GM18511 (cell line): ENCODE data around the gene GAP43.

Experiments used
- ATAC-seq: cut with Tn5 transposase; IDR thresholded peaks from one replicate; pipeline ENCODE4 v1.9.1; 2021; ENCODE audit warnings: mild to moderate bottlenecking, moderate library complexity; ENCODE audit not compliant: unreplicated experiment

Gene GAP43, protein sequence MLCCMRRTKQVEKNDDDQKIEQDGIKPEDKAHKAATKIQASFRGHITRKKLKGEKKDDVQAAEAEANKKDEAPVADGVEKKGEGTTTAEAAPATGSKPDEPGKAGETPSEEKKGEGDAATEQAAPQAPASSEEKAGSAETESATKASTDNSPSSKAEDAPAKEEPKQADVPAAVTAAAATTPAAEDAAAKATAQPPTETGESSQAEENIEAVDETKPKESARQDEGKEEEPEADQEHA

DNA sequence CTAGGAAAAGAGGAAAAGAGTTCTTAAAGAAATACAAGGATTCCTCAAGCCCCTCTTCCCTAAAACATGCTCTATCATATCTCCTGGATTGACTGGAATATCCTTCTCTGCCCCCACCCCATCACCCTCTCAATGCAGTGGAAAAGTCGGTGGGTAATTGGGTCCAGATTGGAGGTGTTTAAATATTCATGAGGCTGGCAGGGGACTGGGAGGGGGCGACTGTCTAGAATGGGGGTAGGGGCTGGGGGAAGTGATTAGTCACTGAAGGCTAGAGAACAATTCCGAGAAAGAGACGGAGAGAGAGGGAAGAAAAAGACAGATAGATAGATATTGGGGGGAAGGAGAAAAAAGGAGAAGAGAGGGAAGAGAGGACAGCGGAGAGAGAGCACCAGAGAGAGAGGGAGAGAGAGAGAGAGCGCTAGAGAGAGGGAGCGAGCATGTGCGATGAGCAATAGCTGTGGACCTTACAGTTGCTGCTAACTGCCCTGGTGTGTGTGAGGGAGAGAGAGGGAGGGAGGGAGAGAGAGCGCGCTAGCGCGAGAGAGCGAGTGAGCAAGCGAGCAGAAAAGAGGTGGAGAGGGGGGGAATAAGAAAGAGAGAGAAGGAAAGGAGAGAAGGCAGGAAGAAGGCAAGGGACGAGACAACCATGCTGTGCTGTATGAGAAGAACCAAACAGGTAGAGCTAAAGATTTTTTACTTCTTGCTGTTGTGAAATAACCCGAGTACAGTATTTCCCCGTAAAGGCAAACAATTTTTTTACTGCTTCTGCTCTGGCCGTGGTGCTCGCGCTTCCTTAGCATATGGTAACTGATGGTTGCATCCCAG lies at the start of gene GAP43:
GAP43 (plus strand) TSS at position 467 of the 825 bp plus-strand sequence; CDS start at position 647, 180 bp downstream.
- ATAC-seq, result no peak

DNA sequence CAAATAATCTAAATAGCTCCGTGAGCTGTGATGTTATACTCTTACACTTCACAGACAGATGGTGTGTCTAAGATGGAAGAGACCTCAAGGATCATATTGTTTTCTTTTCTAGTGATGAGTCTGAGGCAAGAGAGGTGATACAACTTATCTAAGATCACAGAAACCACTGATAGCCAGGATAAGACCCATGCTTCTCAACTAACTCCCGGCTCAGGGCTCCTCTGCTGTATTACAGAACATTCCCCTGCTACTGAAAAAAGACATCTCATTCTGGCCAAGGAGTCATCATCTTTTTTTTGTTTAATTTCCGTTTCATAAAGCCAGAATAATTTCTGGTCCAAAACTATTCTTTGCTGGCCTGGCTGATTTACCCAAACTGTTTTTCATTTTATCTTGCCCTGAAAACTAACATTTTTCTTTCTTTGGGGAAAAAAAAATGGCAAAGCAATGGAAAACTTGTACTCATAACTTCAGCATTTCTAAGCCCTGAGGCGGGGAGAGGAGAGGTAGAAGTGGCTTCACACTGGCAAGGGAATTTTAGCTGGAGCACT lies 46.9 kb upstream of the GAP43 start:
- ATAC-seq, result no peak

DNA sequence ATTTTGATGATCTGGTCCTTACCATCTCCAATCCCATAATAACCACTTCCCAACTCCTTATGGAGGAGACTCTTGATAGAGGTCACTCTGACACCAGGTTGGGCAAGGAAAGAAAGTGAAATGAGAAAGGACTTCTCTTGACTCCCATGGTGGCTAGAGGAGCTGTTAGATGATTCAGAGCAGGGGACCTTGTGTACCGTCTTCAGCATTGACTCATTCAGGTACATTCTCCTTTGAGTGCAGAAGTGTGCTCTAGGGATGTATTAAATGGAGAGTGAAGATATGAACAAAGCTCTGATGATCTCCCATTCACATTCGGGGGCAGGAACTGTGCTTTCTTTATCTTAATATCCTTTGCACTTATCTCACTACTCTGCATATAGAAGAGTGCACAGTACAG lies 46.3 kb upstream of the GAP43 start:
- ATAC-seq, result no peak

DNA sequence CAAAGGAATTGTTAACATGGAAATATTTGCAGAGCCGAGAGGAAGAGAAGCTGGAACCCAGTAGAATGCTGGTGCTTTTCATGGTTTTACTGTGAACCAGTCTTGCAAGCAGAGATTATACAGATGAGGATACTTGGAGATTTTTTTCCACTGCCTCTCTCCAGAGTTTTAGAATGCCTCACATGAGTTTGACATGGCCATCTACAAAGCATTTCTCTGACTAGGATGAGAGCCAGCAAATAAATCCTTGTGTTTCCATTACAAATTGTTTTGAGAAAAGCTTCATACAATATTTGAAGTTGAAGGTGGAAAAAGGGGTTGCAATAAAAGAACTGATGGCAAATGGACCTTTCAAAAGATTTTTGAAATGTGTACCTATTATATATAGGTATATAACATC lies 45.0 kb upstream of the GAP43 start:
- ATAC-seq, result no peak

DNA sequence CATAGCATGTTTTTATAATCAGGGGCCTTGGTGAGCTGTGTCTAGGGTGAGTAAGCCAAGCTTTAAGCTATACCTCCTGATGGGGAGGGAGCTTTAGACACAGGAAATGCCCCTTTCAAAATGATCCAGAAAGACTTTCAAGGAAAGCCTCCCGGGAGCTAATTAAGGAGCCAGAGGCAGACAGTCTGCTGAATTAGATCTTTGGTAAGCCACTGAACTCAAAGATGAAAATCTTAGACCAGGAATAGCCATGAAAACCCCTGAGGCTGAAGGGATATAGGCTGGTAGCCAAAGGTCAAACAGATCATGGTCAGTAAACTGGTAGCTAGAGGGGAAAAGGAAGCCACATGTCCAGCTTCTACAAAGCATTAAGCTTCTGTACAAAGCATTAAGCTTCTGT lies 42.7 kb upstream of the GAP43 start:
- ATAC-seq, result no peak

DNA sequence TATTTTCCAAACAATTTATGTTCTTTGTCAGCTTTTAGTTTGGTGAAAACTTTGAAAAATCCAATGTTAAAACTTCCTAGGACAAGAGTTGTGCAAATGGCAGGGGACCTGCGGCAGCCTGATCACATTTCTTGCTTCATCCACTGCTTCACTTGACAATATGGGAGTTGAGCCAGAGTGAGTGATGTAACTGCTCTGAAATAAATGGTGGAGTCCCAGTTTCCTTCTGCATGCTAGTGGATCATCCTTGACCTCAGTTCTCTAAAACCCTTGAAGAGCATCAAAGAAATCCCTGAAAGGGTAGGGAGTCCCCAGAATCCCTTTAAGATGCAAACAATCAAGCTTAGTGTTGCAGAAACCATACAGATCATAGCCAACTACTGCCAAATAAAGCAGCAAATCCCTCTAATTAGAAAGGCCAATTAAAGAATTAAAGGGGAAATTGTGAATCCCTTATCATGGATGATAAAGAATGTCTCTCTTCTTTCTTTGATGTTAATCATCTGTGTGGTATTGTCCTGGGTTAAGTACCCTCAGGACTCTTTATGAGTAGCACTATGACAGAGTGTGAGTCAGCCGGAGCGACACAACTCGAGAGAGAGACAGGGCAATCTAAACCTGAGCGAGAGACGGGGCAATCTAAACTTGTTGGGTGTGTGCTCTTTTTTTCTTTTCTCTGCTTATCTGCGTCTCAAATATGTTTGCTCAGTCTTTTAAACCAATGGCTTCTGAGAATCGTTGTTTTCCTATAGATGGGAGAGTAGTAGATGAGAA lies 41.8 kb upstream of the GAP43 start:
- ATAC-seq, result no peak

GRCh38 chr3:115588201-115589115 lies 34.9 kb upstream of the GAP43 start:
- no peak for ATAC-seq

GRCh38 chr3:115590873-115591272 lies 32.4 kb upstream of the GAP43 start:
- ATAC-seq, result no peak

DNA sequence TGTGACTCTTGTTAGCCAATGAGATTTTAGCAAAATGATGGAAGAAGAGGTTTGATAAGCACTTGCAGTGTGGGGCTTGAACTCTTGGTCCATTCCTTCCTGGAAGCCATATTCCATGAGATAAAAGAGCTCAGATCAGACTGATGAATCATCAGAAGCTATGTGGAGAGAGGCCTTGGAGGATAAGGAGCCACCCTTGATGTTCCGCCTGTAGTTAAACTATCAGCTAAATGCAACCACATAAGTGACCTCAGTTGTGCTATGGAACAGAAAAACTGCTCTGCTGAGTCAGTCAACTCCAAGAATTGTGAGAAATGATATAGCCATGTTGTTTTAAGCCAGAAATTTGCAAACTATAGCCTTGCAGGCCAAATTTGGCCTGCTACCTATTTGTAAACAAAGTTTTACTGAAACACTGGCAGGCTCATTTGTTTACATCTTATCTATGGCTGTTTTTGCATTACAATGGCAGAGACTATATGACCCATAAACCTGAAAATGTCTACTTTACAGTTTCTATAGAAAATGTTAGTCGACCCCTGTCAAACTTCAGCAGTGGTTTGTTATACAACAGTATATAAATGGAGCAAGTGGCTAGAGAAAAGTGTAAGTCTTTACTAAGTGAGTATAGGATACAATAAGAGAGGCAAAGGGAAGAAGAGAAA lies 27.6 kb upstream of the GAP43 start:
- no peak for ATAC-seq

- ATAC-seq, result no peak
Observed at GRCh38 chr3:115598216-115598615, 25.1 kb upstream of the GAP43 start.

- ATAC-seq, result no peak
Observed at GRCh38 chr3:115602194-115602593, 21.1 kb upstream of the GAP43 start.

DNA sequence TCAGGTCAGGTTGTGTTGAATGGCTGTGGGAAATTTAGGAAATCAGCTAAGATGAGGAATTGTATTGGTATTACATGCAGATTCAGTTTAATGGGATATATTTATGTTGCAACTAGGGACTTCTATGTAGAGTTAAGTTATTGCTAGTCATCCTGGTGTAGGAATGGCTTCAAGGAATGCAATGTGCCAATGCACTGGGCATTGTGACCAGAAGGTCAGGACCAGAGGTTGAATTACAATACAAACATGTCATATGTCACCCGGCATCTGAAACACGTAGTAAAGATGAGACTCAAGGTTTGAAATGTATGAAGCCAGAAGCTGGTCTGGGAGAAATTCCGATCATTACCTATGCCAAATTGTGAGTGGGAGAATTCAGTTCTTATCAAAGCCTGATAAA lies 11.7 kb upstream of the GAP43 start:
- ATAC-seq, result no peak

GRCh38 chr3:115615001-115615814 lies 8.1 kb upstream of the GAP43 start:
- ATAC-seq, result no peak

DNA sequence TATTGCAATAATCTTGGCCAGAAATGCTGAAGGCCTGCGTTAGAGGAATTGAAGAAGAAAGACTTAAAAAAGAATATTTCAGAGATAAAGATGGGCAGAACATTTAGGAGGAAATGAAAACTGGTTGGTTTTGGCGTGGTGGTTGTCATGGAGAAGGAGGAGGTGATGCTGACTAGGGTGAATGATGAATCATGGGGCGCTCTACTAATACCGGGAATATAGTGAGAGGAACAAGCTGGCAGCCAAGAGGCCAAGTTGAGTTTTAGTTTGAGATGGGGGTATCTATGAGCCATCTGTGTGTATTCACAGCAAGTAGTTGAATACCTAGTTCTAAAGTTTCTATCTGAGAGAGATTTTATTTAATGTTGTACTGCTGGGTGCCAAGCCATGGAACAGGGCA lies 6.8 kb upstream of the GAP43 start:
- peak; percentile 77 for ATAC-seq

DNA sequence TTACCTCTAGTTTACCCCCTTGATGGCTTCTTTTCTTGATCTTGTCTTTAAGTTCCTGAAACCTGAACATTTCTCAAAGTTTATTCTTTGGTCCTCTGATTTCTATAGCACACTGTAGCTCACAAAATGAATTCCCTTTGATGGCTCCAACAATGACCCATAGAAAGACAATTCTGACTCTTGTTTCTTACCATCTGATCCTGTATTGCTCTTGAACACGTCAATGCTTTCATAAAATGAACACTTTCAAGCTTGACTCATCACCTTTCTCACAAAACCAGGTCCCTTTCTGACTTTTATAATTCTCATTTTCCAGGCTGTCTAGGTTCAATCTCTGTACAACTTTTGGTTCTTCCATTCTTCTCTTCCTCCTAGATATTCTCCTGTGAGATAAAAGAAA lies 5.7 kb upstream of the GAP43 start:
- no peak for ATAC-seq

DNA sequence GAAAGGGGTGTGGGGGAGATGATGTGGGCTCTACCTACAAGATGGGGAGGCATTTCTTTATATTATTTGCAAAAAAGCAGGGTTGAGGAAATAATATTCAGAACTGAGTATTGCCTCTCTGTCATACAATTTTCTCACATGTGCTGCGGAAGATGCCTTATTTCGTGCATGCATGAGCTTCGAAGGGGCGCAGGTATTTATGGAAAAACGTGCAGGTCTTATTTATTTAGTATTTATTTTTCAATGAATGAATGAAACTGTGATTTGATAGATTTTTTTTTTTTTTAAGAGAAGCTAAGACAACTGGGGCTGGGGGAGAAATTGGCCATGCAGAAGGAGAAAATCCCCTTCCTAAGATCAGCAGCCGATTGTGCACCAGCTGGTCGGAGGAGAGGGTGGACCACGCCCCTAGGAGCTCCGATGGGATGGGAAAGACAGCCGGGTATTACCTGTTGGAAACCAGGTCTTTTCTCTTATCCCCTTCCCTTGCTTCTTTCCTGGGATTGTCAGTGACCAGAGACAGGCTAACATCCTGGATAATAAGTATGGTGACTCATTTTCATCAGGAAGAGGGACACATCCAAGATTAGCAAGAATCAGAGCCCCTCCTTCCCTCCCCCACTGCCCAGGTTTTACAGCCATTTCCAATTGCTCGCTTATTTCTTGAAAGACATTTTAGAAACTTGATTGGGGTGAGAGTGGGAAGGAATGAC lies 875 bp downstream of the GAP43 start:
- ATAC-seq, result no peak

DNA sequence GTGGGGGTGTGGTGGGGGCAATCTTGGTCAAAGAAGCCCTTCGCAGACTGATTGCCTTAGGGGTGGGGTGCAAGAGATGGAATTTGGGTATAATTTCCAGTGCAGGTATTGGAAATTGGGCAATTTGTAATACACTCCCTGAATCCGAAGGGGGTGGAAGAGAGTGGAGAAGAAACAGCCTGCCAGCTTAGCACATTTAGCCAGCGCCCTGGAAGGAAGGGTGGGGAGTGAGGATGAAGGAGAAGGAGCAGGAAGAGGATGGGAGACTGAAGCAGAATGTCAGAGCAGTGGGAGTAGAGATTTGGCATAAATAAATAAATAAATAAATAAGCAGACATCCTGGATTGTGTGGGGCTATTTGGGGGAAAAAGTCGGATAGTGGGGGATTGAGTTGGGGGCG lies 1.6 kb downstream of the GAP43 start:
- no peak for ATAC-seq

DNA sequence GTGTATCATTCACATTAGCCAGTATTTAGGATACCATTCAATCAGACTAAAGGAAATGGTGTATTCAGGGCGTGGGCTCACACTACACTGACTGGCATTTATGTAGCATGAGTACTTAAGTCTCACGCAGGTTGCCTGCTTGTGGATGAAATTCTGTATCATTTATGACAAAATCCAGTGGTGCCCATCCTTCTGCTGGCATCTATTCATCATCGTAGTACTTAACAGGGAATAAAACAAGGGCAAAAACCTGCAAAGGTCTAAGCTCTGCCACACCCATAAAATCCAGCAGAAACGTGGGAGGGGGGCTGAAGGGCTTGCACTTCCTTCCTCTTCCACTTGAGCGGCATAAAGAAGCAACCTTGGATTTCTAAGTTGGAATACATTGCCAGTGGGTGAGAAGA lies 2.7 kb downstream of the GAP43 start:
- no peak for ATAC-seq
